Activated CD8-positive, alpha-beta memory T cell treated with anti-CD3 and anti-CD28 coated beads, Interleukin-2, amount 50 U/mL, for 24 hours (primary cell): ENCODE data around the gene TMEM52.
"Not testable (repeated sequence)": the region's sequence is repeated elsewhere in the genome, so short reads cannot be mapped to it uniquely, and the experiment has no call there.

ENCODE experiments used
- DNase-seq: peaks from one replicate; pipeline ENCODE4 v3.0.0-alpha.2; 2020; ENCODE audit errors: extremely low read depth

TMEM52 gene

DNA sequence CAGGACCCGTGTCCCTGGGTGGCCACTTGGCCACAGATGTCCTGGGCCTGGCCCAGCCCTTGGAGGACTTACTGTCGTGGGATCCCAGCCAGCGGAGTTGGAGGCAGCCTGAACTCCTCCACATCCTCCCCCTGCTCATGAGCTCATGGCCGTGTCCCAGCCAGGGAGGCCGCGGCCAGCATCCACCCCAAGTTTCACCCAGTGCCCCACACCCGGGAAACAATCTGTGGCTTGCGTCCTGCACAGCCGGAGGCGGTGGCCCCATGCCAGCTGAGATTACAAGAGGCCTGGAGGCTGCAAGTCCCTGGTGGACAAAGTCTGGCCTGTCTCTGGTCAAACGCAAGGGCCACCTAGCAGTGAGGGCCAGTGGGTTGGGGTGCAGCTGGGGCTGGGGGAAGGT is 27.5 kb upstream of the TMEM52 start:
- DNase-seq, result no peak

DNA sequence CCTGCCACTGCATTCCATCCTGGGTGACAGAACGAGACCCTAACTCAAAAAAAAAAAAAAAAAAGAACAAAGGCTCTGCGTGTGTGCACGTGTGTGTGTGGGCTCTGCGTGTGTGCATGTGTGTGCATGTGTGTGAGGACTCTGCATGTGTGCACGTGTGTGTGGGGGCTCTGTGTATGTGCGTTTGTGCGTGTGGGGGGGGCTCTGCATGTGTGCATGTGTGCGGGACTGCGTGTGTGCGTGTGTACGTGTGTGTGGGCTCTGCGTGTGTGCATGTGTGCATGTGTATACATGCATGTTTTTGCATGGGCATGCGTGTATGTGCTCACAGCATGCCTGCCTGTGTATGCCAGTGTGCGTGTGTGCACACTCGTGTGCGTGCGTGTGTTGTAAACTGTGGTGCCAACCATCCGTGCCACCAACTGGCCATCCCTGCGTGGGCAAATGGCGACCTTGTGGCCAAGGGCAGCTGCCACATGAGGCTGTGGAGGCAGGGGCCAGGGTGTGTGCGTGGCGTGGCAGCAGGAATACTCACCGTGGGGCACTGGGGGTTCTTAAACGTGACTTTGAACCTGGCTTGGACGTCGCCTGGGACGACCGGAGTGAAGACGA is 26.8 kb upstream of the TMEM52 start:
- DNase-seq, result no peak

DNA sequence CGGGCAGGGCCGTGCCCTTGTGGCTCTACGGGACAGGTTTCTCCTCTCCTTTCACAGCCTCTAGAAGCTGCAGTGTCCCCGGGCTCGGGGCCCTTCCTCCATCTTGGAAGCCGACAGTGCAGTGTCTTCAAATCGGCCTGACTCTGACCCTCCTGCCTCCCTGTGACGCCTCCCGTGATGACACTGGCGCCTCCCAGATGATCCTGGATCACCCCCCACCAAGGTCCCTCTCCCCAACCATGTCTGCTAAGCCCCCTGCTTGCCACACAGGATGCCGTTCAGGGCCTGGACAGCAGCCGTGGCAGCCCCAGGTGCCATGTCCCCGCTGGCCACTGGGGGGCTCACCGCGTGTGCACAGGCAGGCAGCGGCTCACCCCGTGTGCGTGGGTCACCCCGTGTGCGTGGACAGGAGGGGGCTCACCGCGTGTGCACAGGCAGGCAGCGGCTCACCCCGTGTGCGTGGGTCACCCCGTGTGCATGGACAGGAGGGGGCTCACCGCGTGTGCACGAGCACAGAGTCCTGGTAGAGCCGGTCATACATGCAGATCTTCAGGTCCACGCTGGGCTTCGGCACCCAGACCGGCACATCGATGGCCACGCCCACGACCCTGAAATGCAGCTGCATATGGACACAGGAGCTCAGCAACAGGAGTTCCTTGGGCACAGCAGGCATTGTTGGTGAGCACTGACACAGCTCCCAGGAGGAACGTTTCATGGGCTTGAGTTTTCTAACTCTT is 24.9 kb upstream of the TMEM52 start:
- no peak for DNase-seq

DNA sequence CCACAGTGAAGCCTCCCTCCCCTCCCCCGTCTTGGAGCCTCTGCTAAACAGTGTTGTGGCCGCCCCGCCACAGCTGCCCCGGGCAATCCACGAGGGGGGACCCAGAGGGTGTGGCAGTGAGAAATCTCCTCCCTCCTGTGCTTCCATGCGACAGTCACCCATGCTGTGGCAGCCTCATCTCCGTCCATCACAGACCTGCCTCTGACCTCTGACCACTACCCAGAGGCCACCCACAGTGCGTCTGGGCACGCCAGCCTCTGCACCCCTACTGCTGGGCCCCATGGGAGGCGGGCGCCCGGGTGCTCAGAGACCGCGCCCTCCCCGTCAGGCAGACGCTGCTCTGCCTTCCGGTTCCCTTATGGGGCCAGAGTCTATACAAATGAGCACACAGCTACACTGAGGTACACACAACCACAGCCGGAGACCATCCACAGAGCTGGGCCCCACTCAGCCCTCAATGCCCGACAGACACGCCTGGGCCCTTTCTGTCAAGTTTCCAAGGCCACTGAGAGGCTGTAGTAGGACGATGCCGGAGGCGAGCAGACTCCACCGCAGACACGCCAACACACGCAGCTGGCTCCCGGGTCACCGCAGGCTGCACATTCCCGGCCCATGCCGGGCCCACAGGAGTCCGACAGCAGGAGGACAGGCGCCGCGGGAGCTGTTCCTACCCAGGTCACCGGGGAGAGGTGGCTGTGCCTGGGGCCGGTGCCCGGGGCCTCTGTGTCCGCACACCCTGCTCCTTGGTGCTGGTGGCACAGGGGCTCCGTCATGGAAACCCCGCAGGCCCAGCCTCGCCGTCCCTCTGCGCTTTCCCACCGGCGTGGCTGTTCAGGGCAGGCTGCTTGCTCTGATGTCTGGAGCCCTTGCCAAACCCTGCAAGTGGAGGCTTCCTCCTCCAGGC is 23.9 kb upstream of the TMEM52 start:
- DNase-seq, result no peak

DNA sequence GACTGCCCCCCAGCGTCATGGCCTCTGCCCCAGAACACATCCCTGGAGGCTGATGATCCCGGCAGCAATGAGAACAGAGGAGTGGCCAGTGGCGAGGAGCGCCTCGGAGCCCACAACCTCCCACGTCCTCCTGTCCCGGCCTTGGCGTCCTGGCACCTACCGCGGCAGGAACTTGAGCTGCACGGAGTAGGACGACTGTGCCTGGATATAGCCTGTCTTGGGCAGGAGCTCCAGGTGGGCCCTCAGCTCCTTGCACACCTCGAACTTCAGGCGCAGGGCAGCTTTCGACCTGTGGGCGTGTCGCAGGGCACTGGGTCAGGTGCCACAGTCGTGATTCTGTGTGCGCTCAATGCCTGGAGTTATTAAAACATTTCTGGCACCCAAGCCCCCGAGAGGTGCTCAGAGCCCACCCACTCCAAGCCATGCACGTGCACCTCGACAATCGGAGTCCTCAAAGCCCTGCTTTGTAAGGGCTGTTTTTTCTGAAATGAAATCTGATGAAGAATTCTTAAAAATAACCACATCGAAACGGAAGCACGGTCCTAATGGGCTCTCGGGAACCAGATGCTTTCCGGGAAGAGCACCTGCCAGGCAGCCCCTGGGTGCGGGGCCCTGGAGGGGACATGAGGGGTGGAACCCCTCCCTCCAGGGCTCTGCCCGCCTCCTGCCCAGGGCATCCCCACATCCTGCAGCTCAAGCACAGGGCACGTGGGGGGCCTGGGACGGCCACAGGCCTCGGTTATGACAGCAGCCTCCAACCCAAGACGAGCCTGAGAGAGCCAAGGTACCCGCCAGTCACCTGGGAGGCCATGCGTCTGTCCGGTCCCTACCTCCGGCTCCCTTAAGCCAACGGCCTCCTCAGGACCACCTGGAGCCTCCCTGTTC is 23.0 kb upstream of the TMEM52 start:
- DNase-seq, result no peak

DNA sequence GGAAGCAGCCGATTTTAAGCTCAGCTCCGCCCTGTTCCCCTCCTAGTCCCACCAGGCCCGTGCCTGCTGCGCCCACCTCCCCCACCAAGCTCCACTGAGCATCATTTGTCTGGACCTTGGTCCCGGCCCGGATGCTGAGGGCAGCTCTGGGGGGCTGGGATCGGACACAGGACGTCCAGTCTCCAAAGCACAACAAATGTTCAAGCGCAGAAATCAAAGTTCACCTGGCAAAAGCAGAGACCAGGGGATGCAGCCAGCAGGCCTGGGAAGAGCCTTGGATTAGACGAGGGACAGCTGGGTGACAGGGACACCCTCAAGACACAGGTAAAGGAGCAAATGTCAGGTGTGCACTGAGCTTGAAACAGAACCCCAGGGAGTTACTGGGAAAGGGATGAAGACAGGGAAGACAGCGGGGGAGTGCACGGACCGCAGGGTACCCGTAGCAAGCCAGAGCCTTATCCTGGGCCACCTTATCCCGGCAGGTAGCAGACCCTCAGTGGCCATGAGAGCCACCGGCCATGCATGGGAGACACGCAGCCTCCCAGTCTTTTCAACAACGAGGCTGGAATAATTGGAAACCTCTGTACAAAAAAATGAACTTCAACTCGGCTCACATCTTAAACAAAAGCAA is 22.2 kb upstream of the TMEM52 start:
- DNase-seq, result no peak

DNA sequence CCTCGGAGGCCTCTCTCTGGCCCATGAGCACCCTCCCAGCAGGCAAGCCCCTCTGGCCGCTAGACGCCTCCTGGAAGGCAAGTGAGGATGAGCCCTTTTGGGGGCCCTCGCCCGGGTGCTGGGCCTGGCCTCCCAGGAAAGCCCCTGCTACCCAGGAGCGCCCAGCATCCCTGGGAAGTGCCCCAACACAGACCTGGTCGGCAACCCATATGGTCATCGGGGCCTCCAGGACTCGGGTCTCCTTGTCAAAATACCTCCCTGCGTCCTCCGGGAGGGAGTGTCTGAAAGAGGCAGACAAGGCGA is 21.0 kb upstream of the TMEM52 start:
- no peak for DNase-seq

DNA sequence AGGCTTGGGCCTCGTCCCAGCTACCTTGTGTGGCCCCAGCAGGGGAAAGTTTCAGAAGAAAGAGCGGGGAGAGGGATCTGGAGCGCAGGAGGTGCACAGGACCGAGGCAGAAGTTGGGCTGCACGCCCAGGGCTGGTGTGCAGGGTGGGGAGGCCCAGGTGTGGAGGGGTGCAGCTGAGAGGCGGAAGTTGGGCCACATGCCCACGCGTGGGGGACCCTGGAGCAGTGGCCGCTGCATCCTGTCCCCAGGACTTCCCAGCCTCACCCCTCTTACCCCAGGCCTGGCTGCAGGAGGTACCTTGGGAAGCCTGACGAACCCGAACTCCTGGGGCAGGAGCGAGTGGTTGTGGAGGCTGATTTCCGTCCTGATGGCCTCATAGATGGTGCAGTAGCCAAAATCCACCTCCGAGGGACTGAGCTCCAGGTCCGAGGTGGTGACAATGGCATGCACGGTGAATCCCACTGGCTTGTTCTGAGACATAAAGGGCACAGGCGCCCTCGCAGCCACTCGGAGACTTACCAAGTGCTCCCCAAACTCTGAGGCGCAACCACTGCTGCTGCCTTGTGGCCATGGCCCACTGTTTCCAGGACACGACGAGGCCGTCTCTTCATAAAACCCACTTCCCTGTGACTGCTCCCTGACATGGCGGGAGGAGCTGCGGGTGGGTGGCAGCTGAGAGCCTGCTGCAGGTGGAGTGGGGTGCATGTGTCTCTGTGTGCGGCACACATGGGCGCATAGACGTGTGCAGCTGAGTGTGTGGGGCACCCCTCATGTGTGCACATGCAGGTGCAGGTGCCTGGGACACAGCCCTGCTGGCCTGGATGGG is 20.4 kb upstream of the TMEM52 start:
- DNase-seq, result no peak

DNA sequence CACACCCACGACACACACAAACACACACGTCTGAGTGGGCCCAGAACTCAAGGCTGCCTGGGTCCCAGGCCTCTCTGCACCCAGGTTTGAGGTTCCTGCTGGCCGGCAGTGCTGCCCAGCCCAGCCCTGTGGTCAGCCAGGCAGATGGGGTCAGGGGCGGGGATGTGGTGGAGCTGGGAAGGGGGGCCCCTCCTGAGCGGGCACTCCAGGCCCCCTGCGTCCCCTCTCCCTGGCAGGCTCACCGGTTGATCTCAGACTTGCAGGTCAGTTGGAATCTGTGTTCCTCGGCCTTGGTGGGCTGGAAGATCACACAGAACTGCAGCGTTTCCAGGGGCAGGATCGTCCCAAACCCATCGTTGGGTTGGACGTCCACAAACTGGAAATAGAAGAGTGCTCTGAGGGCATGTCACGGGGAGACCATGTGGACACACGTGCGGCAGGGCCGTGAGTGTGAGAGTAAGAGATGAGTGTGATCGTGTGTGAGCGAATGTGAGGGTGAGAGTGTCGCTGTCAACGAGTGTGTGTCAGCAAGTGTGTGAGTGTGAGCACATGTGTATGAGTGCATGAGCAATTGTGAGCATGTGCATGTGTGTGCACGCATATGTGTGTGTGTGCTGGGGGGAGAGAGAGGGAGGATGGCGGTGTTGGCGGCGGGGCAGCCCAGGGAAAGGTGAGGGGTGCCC is 19.7 kb upstream of the TMEM52 start:
- no peak for DNase-seq

DNA sequence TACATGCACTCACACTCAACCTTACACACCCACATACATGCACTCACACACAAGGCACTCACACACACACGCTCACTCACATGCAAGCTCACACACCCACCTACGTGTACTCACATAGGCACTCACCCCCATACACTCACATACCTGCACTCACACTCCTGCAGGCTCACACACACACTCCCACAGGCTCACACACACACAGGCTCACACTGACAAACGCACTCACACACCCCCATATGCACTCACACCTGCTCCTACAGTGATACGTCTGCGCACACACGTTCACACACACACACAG is 19.1 kb upstream of the TMEM52 start:
- no peak for DNase-seq

DNA sequence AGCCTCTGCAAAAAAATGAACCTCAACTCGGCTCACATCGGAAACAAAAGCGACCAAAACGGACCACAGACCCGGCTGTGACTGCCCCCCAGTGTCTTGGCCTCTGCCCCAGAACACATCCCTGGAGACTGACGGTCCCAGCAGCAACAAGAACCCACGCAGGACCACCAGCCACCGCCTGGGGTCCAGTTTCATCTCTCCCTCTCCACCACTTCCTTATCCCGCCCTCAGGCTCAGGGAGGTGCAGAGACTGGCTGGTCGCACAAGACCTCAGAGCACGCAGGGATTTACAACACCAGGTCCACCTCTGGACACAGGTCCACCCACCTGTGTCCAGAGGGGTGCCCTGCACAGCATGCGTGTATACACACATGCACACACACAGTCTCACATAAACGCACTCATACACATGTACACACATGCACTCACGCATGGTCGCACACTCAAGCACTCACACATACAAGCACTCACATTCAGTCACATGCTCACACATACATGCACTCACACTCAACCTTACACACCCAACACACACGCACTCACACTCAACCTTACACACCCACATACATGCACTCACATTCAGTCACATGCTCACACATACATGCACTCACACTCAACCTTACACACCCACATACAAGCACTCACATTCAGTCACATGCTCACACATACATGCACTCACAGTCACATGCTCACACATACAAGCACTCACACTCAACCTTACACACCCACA is 18.6 kb upstream of the TMEM52 start:
- no peak for DNase-seq

DNA sequence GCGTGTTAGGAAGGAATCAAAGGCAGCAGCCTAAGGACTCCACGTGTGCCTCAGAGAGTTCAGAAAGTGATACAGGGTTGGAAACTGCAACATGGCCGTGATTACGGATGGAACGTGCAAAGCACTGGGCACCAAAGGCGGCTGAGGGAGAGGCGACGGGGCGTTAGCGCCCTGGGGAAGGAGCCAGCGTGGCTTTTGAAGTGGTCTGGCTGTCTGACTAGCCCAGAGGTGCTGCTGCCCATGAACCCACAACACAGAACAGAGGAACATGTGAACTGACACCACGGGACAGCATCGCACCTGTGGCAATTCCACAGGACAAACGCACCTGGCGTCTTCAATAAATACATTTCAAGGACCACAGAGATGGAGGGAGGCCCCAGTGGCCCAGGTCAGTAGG is 18.0 kb upstream of the TMEM52 start:
- no peak for DNase-seq

DNA sequence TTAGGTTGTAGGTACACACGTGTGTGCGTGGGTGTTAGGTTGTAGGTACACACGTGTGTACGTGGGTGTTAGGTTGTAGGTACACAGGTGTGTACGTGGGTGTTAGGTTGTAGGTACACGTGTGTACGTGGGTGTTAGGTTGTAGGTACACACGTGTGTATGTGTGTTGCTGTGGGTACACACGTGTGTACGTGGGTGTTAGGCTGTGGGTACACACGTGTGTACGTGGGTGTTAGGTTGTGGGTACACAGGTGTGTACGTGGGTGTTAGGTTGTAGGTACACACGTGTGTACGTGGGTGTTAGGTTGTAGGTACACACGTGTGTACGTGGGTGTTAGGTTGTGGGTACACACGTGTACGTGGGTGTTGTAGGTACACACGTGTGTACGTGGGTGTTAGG is 15.8 kb upstream of the TMEM52 start:
- not testable (repeated sequence) for DNase-seq

DNA sequence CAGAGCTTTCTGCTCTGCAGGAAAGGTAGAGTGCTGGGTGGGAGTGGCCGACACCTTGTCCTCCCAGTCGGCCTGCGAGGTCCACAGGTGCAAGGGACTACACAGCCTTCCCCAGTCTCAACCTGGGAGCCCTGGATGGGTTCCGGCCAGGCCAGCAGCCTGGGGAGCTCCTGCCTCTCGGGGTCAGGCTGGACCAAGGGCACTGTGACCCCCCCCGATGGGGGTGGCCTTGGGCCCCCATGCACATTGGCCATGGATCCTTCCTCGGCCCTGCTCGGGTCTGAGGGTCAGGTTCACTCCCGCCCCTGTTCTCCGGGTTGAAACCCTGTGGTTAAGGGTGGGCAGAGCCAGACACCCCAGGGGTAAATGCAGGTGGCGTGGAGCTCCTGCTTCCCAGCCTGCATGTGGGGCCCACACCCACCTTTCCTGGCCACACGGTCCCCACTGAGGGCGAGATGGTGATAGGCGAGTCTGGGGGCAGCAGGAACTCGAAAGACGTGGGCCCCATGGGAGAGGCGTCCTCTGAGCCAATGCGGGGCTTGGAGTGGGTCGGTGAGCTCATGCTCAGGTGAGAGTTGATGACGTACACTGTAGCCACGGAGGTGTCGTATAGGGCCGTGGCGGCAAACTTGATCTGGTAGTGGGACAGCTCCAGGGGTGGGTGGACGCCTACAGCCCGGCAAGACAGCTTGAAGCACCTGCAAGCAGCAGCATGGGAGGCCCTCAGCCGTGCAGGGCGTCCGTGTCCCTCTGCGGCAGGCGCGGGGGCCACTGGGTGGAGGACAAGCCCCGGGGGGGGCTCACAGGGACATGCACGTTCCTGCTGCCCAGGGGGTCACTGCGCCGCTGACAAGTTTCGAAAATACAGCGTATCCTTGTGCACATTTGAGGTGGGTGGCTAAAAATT is 10.8 kb upstream of the TMEM52 start:
- no peak for DNase-seq

DNA sequence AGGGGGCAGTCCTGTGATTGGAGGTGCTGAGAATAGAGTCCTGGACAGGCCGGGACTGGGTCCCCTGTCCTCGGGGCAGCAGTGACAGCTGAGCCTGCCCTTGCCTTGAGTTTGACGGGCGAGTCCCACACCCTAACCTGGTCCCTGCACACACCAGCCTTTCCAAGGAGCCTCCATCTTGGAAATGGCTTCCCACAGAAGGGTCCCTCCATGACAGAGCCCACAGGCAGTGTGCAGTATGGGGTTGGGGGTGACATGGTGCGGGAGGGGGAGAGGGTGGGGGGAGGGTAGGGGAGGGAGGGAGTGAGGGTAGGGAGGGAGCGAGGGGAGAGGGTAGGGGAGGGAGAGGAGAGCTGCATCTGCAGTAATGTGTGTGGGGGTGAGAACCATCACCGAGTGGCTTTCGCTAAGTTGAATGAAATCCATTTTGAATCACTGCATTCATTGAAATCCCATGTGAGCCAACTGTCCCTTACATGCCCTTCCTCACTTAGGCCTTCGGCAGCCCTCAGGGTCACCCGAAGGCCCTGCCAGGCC is 10.1 kb upstream of the TMEM52 start:
- no peak for DNase-seq

DNA sequence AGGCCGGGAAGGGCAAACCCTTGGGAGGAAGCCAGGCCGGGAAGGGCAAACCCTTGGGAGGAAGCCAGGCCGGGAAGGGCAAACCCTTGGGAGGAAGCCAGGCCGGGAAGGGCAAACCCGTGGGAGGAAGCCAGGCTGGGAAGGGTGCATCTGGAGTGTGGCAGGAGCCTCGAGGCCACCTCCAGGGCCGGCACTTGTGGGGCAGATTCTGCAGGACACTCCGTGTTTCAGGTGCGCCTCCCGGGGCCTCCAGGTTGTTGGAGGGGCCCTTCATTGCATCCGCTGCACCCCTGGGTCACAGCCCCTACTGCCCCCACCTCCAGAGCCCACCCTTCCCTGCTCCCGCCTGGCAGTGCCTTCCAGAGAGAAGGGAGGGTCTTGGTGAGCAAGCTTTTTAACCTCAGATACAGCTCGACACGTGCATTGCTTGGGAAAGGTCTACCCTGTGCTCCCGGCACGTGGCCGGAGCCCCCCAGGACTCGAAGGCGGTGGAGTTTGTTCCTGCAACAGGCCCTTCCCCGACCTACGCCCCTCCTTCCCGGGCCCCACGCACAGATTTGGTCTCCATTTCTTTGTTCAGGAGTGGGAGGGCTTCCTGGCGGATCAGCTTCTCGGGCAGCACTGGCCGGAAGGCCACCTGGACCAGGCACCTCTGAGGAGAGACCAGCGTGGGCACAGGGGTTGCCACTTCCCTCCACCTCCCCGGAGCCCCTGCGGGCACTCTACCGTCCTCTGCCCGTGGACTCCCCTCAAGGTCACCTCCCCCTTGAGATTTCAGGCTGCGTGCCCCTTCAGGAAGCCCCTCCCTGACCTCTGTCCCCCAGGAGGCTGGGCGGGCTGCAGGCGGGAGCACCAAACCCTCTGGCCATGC is 9.4 kb upstream of the TMEM52 start:
- no peak for DNase-seq

DNA sequence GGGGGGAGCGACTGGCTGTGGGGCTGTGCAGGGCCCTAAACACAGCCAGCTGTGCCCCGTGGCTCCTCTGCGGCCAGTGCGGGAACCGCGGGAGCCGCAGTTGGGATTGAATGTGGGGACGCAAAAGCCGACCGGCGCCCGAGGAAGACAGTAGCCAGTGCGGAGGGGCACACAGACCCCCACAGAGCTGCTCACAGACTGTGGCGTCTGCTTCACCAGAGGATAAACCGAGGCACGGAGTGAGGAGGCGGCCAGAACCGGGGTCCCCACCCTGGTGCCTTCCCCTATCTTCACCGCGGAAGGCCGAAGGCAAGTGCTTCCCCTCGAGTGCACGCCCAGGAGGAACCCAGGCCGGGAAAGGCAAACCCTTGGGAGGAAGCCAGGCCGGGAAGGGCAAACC is 8.7 kb upstream of the TMEM52 start:
- DNase-seq, result no peak
